Measurements from ENCODE around the gene PAK2.

The PAK2 gene

GRCh38 chr3:196739671-196740480 is at the start of gene PAK2:
Gene PAK2 (plus strand): TSS chr3:196739857. CDS start chr3:196782647, 42,790 bp downstream.
- no peak for TF ChIP-seq CTCF (IDR thresholded peaks at IDR 0.05)

- no peak for TF ChIP-seq CTCF (IDR thresholded peaks at IDR 0.05)
Measured at GRCh38 chr3:196689941-196690660, 49.6 kb upstream of the PAK2 start.

- TF ChIP-seq CTCF (IDR thresholded peaks at IDR 0.05) = no peak
Measured at GRCh38 chr3:196691386-196691785, 48.3 kb upstream of the PAK2 start.

- TF ChIP-seq CTCF (IDR thresholded peaks at IDR 0.05) = peak; percentile 12; the same call in 1 of the 2 replicates
Measured at GRCh38 chr3:196694202-196694638, 45.4 kb upstream of the PAK2 start.

- no peak for TF ChIP-seq CTCF (IDR thresholded peaks at IDR 0.05)
Measured at GRCh38 chr3:196694941-196695848, 44.5 kb upstream of the PAK2 start.

- no peak for TF ChIP-seq CTCF (IDR thresholded peaks at IDR 0.05)
Measured at GRCh38 chr3:196695849-196696226, 43.8 kb upstream of the PAK2 start.

- no peak for TF ChIP-seq CTCF (IDR thresholded peaks at IDR 0.05)
Measured at GRCh38 chr3:196697270-196697669, 42.4 kb upstream of the PAK2 start.
